Panc1 (cell line): ENCODE data around the gene IFIT1B. TPM values are rescaled to one million over a fixed set of nuclear protein-coding genes. Genes with fewer than 3 reads are reported as not detected.

ENCODE experiments used
- ATAC-seq: fragments of 200-7000 bp; cut with Tn5 transposase; 2 replicates; pipeline ENCODE4 v1.9.1; 2020; ENCODE audit warnings: mild to moderate bottlenecking, moderate library complexity
- BruUV-seq: library from RNA; stranded (reverse); fragments of 400-500 nt; replicated peaks from 2 replicates; lab custom pipeline; 2021; lab: Mats Ljungman, UMichigan
- CTCF ChIA-PET: fragments of 300-600 bp; sonication (Branson Sonifier 250); formaldehyde crosslinking; loops from one replicate; lab custom pipeline; 2022; ENCODE audit warnings: antibody characterized with exemption; lab: Charles Lee
- POLR2A ChIA-PET: fragments of 300-600 bp; sonication (Branson Sonifier 250); formaldehyde crosslinking; loops from one replicate; lab custom pipeline; 2022; ENCODE audit warnings: antibody characterized with exemption; lab: Charles Lee
- DNase-seq: peaks from one replicate; pipeline ENCODE4 v3.0.0-alpha.2; 2010; ENCODE audit warnings: low read depth, low spot score
- H3K27ac ChIP-seq: 2 replicates; pipeline ENCODE4 v1.5.1; 2011; ENCODE audit warnings: mild to moderate bottlenecking, low read length, inconsistent platforms
- H3K27me3 ChIP-seq: fragments of 200-500 bp; sonication (Bioruptor generic); 2 replicates; pipeline ENCODE4 v1.6.0; 2014; ENCODE audit warnings: low read length, inconsistent platforms; ENCODE audit not compliant: control insufficient read depth, insufficient read depth
- H3K36me3 ChIP-seq: fragments of 200-500 bp; sonication (Bioruptor generic); 2 replicates; pipeline ENCODE4 v1.5.1; 2014; ENCODE audit warnings: inconsistent platforms, mild to moderate bottlenecking, low read length, moderate library complexity; ENCODE audit not compliant: control insufficient read depth, insufficient read depth
- H3K4me1 ChIP-seq: 2 replicates; pipeline ENCODE4 v1.5.1; 2011; ENCODE audit warnings: inconsistent platforms, mild to moderate bottlenecking, low read length, moderate library complexity; ENCODE audit not compliant: control insufficient read depth, insufficient read depth
- H3K4me3 ChIP-seq, 2 experiments: 2 replicates each; pipeline ENCODE4 v1.5.1; 2011 to 2012; ENCODE audit warnings: low read depth in 2 of 2, low read length in 2 of 2, mild to moderate bottlenecking in 2 of 2, inconsistent platforms in 1 of 2, moderate library complexity in 1 of 2
- H3K9me3 ChIP-seq: fragments of 200-500 bp; sonication (Bioruptor generic); 2 replicates; pipeline ENCODE4 v1.5.1; 2014; ENCODE audit warnings: low read depth, mild to moderate bottlenecking, inconsistent platforms, low read length, moderate library complexity; ENCODE audit not compliant: control insufficient read depth, insufficient read depth
- CTCF ChIP-seq: fragments of 450-650 bp; IDR thresholded peaks from 2 replicates; pipeline ENCODE4 v1.5.1; 2017; ENCODE audit warnings: mild to moderate bottlenecking
- POLR2AphosphoS5 ChIP-seq: IDR thresholded peaks from 2 replicates; pipeline ENCODE4 v1.6.1; 2012; ENCODE audit warnings: mild to moderate bottlenecking, low read depth, low read length, moderate library complexity
- REST ChIP-seq, 2 experiments: IDR thresholded peaks; 2 replicates each; pipeline ENCODE4 v1.6.1; 2011 to 2012; ENCODE audit warnings: low read depth in 2 of 2, control low read depth in 1 of 2, low read length in 1 of 2, mild to moderate bottlenecking in 1 of 2, moderate library complexity in 1 of 2; ENCODE audit not compliant: insufficient read depth in 1 of 2
- SIN3A ChIP-seq: IDR thresholded peaks from 2 replicates; pipeline ENCODE4 v1.6.1; 2012; ENCODE audit warnings: low read depth, mild to moderate bottlenecking, low read length, moderate library complexity, borderline replicate concordance; ENCODE audit not compliant: insufficient read depth
- TCF7L2 ChIP-seq: IDR thresholded peaks from 2 replicates; pipeline ENCODE4 v1.6.1; 2011; ENCODE audit warnings: mild to moderate bottlenecking, low read depth, low read length, inconsistent platforms
- in situ Hi-C: cut with HindIII; loops from 2 replicates; pipeline ENCODE4 v1.10.0; 2016; ENCODE audit warnings: low sequenced_read_pairs, low pct_unique_long_range_greater_than_20kb
- intact Hi-C: fragments of 100-400 bp; cut with micrococcal nuclease; formaldehyde crosslinking; loops from one replicate; pipeline ENCODE4 v1.10.0; 2022; ENCODE audit not compliant: unreplicated experiment
- total RNA-seq: library from RNA; stranded (reverse); gene quantifications from one replicate; pipeline ENCODE4 v1.2.1, GENCODE V29; 2021; ENCODE audit not compliant: unreplicated experiment

IFIT1B gene
- total RNA-seq, 1 experiment from 2014 or later, result not detected

- ATAC-seq, result no peak
- BruUV-seq, result no TSS peak
- ChIA-PET CTCF (no interaction called here), POLR2A (no interaction called here)
- in situ Hi-C loops (no loop called here), intact Hi-C loops (no loop called here)
- no peak overlapping the region for H3K4me3 ChIP-seq
- H3K9me3 ChIP-seq, result no peaks in the 10 kb centered on the region
- DNase-seq, result no peak
- H3K36me3 ChIP-seq, result no peaks in the 10 kb centered on the region
- no peaks in the 10 kb centered on the region for H3K4me1 ChIP-seq
- no peaks in the 10 kb centered on the region for H3K27me3 ChIP-seq
- H3K27ac ChIP-seq, result no peak overlapping the region
- no peak for TF ChIP-seq TCF7L2
- TF ChIP-seq CTCF, result no peak
- TF ChIP-seq POLR2AphosphoS5, result no peak
- no peak for TF ChIP-seq SIN3A
- no peak for TF ChIP-seq REST (IDR thresholded peaks at IDR 0.05; ENCODE audit: insufficient read depth in 1 of 2, low read depth in 2 of 2, low read length in 1 of 2)
These were observed 33.7 kb upstream of the IFIT1B start for GRCh38 chr10:89344156-89344555.

- Histone ChIP-seq H3K9me3 (no peaks in the 10 kb centered on the region), H3K4me3 (no peak overlapping the region), H3K4me1 (no peaks in the 10 kb centered on the region), H3K36me3 (no peaks in the 10 kb centered on the region), H3K27me3 (no peaks in the 10 kb centered on the region), H3K27ac (no peak overlapping the region)
- POLR2A ChIA-PET, result no interaction called here
- intact Hi-C loops (no loop called here), in situ Hi-C loops (no loop called here)
- DNase-seq (no peak), ATAC-seq (no peak)
- CTCF ChIA-PET, result no interaction called here
- no peak for TF ChIP-seq REST (IDR thresholded peaks at IDR 0.05; ENCODE audit: insufficient read depth in 1 of 2, low read depth in 2 of 2, low read length in 1 of 2)
- TF ChIP-seq POLR2AphosphoS5, result no peak
- no peak for TF ChIP-seq CTCF
- no peak for TF ChIP-seq SIN3A
- no peak for TF ChIP-seq TCF7L2
- no TSS peak for BruUV-seq
These were observed 32.4 kb upstream of the IFIT1B start for GRCh38 chr10:89345367-89346000.
